HG03064 (cell line): Measurements from ENCODE around the gene GOT1.

Source experiments
- ATAC-seq: cut with Tn5 transposase; IDR thresholded peaks from one replicate; pipeline ENCODE4 v1.9.1; 2021; ENCODE audit warnings: low read depth; ENCODE audit not compliant: unreplicated experiment

GOT1 gene

DNA sequence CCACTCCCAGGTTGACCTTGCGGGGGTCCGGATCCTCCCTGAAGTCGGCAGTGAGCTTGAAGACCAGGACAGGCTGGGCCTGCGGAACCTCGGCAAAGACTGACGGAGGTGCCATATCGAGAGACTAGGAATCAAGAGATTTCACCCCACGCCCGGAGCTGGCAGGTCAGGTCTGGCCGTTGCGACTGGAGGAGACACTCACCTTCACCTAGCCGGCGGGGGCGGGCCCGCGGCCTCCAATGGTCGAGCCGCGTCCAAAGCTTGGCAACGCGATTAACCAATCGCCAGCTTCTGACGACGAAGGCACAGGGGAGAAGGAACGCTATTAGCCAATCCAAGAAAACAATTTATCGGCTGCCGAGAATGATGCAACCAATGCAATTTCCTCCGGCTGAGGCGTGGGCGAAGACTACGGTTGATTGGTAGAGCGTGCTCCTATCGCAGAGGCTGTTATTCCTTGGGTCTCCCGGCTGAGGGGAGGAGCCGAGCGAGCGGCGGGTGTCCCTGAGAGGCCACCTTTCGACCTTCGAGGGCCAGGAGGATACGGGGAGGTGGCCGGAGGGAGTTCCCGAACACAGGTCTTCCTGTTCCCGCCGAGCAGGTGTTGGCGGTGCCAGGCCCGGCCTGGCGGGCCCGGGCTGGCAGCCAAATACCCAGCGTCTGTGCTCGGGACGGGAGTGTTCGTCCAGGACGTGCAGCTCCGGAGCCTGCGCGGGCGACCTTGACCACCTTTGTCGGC is at the start of gene GOT1:
GOT1 (minus strand) TSS at position 174 of the 739 bp plus-strand sequence; CDS start at position 115, 59 bp downstream.
- peak; percentile 96 for ATAC-seq

DNA sequence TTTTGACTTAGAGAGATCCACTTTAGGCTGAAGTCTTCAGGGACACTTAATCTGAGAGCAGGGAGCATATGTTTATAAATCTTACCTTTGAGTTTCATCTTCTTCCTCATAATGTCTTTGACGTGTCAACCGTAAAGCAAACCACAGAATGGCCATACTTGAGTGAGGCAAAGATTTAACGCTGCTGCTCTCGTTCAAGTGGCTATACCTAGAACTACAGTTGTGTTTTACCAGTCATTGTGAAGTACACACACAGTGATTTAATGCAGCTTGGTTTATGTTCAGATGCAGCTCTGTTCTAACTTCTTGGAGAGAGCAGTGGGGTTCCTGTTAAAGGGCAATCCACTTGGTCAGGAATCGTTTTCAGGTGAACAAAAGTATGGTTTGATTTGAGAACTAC is 39.9 kb upstream of the GOT1 start:
- no peak for ATAC-seq

DNA sequence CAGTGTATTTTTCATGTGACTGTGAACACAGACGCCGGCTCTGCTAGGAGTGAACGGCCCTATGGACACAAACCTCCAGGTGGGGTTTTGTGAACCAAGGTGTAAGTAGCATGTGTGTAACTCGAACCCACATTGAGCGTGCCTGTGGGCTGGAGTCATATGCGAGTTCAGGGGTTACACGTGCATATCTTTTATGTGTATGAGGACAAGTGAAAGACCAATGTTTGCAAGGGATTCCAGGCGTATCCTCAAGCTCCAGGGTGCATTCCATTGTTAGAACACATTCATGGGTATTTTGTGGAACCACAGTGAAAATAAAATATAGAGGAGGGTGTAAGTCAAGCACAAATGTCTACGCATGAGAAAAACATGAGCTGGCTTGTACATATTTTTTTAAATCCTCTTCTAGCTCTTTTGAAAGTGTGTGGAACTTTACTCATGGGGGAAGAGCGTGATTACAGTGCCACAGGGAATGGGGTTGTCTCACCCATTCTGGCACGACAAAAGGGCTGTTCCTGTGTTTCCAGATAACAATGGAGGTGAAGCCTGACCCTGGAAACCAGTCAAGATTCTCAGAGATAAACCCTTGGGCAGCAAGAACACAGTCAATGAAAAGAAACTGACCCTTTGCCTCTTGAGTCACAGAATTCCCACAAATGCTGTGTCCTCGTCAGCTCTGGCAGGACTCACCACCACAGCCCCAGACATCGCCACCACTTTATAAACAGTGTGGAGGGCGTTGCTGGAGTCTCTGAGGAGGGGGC is 37.0 kb upstream of the GOT1 start:
- ATAC-seq, result no peak

DNA sequence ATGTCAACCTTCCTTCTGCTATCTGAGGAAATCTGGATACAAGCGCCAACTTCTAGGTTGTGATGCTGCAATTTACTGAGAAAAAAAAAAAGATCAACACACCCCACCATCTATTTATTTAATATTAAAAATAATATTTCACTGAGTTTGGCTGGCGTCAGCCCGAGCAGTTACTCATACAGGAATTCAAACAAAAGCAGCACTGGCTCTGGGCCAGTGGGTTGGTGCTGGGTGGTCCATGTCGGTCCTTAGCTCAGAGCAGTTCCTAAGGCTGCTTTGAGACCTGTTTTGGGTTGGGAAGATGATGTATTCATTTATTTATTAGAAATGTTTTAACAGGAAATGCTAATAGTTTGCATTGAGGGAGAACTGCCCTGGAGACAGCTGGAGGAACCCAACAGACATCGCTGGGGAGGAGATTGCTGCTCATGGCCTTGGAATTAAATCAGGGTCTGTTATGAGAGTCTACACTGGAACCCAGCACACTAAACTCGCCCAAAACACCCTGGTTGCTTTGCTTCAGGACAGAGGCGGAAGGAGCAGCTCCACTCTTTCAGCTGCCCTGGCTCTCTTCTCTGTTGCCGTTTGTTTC is 36.3 kb upstream of the GOT1 start:
- ATAC-seq, result no peak

DNA sequence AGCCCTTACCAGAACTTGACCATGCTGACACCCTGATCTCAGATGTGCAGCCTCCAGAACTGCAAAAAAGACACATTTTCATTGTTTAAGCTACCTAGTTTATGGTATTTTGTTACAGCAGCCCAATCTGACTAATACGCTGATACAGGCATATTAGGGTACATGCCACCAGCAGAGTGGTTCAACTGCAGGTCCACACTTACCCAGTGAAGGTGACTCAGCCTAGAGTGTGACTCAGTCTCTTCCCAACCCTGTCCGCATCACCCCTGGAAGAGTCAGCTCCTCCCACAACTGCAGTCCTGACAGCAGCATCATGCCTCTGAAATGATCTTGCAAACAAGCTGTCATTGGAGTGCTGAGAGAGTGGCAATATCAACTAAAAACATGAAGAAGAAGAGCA is 30.8 kb upstream of the GOT1 start:
- ATAC-seq, result no peak

DNA sequence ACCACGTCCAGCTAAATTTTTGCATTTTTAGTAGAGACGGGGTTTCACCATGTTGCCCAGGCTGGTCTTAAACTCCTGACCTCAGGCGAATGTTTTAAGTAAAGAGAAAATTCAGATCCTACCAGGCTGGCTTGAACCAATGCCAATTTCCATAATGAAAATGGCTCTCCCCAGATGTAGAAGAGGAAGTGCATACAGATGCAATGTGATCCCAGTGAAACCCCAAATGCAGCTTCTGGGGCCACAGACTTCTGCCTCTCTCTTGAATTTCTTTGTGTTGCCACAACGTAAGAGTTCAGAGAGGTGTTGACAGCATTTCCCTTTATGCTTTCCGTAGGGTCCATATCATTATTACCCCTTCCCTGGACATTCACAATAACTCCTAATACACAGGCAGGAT is 29.6 kb upstream of the GOT1 start:
- no peak for ATAC-seq

DNA sequence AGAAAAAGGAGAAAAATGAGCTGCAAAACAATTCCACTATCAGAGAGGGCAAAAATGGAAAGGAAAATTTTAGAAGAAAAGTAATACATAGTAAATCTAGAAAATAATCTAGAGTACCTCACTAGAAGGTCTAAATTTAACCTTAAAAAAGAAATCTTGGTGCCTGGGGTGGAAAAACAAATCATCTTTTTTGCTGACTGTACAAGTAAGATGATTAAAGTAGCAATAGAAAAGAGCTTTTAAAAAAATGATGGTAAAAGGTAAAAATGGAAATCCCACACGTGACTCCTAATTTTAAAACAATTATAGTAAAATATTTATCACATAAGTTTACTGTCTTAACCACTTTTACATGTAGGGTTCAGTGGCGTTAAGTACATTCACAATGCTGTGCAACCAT is 28.8 kb upstream of the GOT1 start:
- ATAC-seq, result no peak

DNA sequence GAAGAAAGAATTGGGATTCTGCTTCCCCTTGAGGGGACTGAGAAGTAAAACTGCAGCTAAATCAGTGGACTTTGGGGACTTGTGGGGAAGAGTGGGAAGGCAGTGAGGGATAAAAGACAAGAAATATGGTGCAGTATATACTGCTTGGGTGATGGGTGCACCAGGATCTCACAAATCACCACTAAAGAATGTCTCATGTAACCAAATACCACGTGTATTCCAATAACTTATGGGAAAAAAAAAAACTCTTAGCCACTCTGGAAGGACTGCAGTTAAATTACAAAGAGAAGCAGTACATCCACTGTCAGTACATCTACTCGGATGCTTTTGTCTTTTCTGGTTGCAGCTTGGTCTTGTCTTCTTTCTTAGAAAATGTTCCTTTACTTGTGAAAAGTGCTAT is 27.4 kb upstream of the GOT1 start:
- ATAC-seq, result no peak

DNA sequence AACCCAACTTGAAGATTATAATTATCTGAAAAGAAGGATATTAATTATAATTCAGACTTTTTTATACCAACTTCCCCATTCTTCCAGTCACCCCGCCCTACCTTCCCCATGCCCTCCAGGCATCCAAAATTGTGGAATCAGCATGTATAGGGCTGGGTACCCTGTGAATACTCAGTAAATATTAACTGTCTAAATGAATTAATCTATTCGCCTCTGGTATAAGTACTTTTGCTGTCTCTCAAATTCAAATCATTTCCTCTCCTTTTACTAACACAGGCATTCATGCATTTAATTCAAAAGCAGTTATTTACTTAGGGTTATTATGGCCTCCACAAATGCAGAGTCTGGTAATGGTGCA is 26.5 kb upstream of the GOT1 start:
- no peak for ATAC-seq

DNA sequence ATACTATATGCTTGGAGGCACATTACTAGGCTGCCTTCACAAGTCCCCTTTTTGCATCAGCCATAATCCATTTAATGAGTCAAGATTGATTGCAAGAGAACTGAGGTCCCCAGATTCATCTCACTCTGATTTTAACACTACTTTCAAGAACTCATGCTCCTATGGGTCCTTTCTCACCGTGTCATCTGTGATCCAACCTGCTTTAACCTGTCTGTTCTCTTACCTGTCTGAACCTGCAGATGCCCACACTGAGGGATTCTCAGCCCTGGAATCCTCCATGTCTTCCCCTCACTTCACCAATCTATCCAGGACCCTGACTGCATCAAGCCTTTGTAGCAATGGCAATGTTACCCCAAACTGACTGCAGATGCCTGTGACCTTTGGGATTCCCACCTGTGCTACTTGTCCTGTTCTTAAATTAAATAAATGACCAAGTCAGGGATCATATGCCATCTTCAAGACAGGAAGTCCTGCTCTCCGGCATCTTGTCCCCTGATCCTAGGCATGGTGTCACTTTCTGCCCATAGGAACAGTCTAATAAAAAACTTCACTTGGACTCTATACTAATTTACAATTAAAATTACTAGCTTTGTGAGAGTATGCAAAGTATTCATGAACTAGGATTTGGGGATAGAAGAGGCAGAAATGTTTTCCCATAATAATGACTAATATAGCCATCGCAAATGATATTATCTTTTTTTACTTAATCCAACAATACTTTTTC is 25.9 kb upstream of the GOT1 start:
- ATAC-seq, result no peak

DNA sequence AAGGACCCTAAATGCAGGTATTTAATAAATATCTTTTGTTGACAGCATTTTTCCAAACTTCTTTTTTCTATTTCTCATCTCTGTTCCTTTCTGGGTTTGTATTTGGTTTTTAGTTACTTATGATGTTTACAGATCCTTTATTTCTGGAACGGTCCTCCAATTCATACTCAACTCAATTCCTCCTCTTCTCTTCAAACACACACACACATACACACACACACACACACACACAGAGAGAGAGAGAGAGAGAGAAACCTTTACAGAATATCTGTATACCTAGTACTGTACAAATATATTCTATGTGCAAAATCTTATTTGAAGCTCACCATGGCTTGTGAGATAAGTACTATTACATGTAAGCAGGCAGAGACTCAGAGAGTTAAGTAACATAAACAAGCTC is 21.6 kb upstream of the GOT1 start:
- no peak for ATAC-seq

DNA sequence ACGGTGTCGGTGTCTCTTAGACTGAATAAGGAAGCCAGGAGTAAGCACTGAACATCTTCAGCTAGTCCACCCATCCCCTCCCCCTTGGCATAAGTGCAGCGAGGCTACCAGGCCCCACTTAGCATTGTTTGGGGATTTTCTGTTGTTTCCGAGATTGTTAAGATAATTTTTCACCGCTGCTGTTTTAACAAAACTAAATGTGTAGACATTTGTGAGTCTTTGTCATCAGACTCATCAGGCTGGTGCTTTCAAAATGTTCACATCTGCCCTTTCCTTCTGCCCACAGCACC is 21.0 kb upstream of the GOT1 start:
- ATAC-seq, result no peak

DNA sequence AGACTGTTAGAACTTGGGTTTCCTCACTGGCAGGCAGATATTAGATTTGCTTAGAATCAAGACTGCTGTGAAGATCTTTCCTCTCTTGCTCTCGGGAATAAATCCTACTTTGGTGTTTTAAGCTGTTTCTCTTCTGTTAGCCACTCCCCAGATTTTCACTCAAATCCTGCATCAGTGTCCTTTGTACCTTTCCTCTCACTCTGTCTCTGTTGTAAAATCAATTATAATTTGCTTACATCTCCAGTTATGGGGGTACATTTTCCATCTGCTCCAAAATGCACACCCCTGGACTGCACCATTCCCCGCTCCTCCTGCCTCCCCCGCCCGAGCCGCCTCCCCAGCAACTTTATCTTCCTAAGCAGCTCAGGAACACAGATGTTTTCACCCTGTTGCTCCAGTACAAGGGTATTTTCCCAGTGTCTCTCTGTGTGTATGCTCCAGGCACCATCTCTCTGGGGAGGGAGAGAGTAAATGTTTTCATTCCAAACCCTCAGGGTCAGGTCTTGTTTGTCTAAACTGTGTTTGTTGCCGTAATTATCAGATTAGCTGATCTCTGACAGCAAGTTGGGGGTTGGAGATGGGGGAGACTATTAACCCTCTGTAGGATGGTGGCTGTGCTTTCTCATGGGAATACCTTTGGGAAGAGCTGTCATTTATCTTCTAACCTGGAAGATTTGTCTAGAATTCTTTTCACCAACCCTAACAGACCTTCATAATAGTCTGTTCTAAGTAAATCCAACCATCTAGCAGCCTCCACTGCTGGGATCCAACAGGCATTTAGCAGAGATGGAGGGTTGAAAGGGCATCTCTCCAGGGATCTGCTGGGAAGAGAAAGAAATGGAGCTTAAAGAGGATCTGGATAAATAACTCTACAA is 20.4 kb upstream of the GOT1 start:
- ATAC-seq, result no peak

DNA sequence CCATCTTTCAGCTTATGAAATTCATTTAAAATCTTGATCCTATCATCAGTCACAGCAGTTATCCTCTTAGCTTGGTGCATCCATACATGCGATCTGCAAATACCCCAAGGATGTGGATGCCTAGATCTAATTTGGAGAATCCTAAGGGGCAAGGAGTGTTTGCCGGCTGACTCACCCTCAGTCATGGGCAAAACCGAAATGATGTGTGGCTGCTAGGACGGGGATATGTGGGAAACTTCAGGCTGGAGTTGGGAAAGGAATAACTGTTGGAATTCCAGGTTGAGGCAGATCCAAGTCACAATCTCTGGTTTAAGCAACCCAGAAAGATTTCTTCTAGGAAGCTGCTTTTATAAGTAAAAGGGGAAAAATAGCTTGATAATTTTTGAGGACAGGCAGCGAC is 19.7 kb upstream of the GOT1 start:
- ATAC-seq, result no peak

DNA sequence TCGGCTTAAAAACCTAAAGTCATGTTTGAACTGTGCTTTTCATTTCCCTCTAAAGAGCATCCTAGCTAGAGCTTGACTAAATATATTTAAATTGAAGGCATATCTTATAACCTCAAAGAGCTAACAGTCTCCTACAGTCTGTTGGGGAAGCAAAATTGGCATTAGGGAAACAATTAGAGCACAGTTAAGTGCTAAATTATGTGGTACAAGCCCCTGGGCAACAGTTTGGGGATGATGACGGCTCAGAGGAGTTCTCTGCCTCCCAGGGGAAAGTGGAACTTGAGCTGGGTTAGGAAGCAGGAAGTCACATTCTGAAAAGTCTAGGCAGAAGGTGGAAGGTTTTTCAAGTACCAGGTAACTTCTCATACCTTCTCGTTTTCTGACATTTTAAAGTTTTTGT is 18.6 kb upstream of the GOT1 start:
- ATAC-seq, result no peak

DNA sequence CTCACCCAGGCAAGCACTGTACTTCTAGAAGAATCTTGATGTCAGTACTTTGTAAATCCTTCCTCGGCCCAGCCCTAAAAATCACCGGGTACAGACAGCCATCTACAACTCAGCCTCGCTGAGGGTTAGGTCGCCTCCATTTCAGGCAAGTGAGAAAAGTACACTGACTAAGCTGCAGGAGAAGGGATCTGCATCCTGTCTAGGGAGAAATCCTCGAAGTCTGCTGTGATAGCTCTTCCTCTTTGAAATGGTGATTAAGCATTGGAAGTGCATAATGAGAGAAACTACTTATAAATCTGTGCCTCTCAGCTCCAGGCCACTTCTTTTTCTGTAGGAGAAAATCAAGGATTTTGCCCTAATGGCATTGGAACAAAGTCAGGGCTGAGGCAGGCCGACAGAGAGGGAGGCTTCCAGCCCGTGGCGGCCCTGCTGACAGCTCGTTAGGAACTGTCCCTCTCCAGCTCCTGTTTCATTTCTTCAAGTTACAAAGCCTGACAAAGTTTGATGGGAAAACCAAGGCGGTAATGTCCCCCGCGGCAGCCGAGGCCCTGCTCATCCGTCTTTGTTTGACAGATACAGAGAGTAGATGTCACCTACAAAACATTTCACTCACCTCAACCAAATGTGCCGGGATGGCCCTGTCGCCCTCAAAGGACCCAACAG is 14.1 kb upstream of the GOT1 start:
- no peak for ATAC-seq

DNA sequence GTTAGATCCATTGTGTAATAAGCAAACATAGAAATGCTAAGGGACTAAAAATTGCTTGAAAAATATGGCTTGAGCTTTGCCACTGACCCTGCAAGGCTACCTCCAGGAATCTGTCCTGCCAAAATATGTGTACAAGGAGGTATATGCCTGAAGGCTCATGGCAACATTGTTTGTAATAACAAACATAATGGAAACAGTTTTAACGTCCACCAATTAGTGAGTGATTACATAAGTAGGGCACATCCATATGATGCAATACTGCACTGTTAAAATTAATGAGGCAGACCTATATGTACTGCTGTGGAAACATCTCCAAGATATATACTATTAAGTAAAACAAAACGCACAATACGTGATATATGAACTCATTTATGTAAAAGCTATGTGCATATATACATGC is 13.1 kb upstream of the GOT1 start:
- no peak for ATAC-seq

DNA sequence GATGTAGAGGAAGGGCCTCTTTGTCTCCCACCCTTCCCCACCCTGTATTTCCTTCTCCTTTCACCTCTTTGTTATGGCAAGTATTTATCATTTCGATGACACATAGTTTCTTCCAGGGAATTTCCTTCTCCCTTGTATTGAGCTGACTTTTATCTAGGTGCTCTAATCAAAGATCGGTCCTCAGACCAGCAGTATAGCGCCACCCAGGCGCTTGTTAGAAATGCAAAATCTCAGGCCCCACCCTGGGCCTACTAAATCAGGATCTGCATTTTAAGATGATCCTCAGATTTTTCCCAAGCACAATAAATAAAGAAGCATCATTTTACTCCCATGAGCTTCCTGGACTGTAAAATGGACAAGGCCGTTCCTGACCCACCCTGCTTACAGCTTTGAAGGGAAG is 12.0 kb upstream of the GOT1 start:
- no peak for ATAC-seq

DNA sequence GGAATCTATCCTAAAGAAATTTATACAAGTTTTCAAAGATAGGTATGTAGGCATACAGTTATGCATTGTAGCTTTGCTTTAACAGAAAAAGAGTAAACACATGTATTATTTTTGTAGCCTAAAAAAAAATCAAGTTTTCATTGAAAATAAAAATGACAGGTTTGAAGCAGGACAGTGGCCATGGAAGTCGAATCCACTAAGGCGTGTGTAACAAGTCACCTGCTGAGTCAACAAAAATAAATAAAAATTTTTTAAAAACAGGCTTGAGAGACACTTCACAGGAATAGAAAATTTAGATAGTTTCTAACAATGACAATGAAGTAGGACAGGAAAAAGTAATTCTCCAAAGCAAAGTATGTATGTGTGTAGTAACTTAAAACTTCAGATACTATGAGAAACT is 8.5 kb upstream of the GOT1 start:
- ATAC-seq, result no peak

DNA sequence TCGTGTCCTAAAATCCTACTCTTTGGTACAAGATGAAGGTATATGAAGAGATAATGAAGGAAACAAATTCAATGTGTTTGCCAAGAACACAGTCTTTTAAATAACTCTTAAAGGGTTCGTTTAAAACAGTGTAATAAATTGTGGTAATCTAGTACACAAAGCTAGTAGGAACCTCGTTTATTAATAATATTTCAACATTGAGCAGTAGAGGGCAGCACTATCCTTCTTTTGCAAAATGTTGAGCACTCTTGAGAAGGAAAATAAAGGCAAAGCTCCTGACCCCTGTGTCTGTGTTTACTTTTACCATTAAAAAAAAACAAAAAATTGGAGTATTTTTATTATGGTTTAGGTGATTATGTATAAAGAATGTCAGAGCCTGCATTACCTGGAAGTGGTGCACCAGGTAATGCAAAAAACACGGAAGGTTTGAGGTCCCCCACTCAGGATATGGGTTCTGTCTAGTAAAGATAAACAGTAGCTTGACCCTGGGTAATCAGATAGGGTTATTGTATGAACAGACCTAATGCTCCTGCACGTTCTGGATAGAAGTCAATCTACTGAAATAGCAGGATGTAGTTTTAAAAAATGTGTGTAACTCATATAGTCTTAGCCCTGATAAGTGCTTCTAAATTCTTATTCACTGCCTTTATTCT is 5.7 kb upstream of the GOT1 start:
- peak; percentile 49 for ATAC-seq
